HPDE6-E6E7 (cell line): ENCODE data around the gene RDH16.
"Not testable (repeated sequence)": the region's sequence is repeated elsewhere in the genome, so short reads cannot be mapped to it uniquely, and the experiment has no call there.

Experiments used
- DNase-seq: peaks from one replicate; pipeline ENCODE4 v3.0.0; 2011; ENCODE audit warnings: missing footprints; ENCODE audit errors: extremely low spot score

RDH16 gene

DNA sequence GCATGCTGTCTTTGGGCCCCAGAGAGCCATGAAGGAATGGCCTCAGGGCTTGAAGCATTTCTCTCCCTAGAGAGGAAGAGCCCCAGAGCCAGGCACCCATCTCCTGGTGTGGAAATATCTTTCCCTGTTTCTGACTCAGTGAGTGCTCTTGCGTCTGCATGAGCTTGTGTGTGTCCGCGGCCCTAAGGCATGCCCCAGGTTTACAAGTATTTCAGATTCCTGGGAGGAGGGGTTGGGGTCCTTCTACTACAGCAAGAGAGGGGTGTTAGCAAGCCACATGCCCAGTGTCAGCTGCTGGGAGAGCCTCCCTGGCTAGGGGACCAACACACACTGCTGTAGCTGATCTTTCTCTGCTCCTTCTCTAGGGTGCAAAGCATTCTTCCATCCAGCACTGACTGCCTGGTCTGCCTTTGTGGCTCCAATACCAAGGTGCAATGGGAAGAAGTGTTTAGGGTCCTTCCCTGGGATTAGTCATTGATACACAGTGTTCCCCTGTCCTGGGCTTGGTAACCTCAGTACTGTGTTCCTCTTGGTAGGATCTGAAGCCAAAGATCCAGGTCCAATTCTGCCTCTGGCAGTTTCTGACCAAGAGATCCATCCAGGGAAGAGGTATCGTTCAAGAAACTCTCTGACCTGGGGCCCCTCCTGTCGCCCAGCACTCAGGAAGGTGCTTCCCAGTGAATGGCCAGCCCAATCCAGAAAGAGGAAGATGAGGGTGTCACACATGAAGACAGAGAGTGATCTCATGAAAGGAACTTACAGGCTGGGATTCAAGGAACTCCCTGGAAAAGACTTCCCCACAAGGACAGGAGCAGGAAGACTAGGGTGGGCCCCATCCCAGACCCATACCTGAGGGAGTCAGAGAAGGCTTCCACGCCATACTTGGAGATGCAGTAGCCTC is 3.1 kb downstream of the RDH16 start:
- no peak for DNase-seq

DNA sequence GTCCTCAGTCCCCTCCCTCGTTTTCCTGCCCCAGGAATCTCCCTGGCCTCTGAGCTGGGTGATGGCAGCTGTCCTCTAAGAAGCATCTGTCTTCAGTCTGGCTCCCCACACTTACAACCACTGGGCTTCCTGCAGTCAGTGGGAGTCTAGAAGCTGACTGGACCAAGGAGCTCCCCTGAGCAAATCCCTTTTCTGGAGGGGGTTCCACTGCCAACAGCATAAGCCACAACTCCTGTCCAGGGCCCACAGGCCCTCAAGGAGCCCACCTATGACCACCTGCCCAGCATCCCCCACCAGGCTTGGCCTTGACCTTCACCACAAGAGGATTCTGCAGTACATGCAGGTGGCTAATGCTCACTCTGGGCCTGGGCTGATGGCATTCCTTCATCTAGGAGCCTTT is 4.1 kb downstream of the RDH16 start:
- no peak for DNase-seq

GRCh38 chr12:56951582-56952339 is 5.6 kb downstream of the RDH16 start:
- no peak for DNase-seq

GRCh38 chr12:56948881-56949280 is 8.5 kb downstream of the RDH16 start:
- no peak for DNase-seq

DNA sequence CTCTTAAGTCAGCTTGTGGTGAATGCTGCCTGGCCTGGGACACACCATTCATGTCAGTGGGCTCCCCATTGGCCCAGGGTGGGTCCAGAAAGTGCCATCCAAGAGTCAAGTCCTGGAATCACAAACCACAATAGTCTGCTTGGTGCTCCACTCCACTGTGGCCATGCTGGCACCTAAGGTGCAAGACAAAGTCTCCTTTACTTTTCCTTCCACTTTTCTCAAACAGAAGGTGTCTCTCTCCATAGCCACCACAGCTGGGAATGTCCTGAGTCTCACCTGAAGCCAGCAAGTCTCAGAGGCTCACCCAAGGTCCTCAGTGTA is 9.0 kb downstream of the RDH16 start:
- DNase-seq, result no peak

- DNase-seq, result no peak
These were observed 9.6 kb downstream of the RDH16 start for GRCh38 chr12:56947633-56948456.

DNA sequence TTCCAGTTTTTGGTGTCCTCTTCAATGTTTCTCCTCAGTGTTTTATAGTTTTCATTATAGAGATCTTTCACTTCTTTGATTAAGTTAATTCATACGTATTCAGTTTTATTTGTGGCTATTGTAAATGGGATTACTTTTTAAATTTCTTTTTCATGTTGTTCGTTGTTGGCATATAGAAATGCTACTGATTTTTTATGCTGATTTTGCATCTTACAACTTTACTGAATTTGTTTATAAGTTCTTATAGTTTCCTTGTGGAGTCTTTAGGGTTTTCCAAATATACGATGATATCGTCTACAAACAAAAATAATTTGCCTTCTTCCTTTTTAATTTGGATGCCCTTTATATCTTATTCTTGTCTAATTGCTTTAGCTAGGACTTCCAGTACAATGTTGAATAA is 13.5 kb downstream of the RDH16 start:
- DNase-seq, result no peak

GRCh38 chr12:56943374-56943773 is 14.0 kb downstream of the RDH16 start:
- not testable (repeated sequence) for DNase-seq

- DNase-seq, result no peak
These were observed 15.9 kb downstream of the RDH16 start for GRCh38 chr12:56941299-56942017.

GRCh38 chr12:56940942-56941298 is 16.5 kb downstream of the RDH16 start:
- DNase-seq, result not testable (repeated sequence)

GRCh38 chr12:56935752-56936151 is 21.7 kb downstream of the RDH16 start:
- DNase-seq, result no peak

- DNase-seq, result no peak
These were observed 22.3 kb downstream of the RDH16 start for GRCh38 chr12:56935157-56935556.

DNA sequence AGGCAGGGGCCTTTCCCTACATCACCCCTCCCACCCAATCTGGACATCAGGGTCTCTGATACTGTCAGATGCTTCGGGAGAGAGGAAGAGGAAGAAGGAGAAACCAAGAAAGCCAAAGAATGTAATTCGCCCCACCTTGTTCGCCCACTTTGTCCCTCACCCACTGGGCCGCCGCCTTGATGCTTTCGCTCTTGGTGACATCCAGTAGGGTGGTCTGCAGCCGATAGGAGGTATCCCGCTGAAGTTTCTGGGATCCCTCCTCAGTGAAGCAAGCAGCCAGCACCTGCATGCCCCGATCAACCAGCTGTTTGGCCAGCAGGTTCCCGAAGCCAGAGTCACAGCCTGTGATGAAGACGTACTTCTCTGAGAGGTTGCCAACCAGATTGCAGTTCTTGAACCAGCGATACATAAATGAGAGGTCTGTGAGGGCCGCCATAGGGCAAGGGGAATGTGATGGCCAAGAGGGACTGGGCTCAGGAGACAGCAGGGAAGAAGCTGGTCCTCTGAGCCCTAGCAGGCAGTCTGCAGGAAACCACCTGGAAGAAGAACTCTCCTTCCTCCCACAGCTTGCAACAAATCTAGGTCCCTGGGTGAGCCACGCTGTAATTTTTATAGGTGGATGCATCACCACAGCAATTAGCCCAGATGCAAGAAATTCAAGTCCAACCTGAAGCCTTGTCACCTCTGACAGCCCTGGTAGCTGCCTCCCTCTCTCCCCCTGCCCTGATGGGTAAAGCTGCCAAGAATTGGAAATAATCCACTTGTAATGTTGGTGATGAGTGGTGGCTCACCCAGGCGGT is 23.4 kb downstream of the RDH16 start, which contains the start of gene SDR9C7:
SDR9C7 (minus strand) TSS at position 583 of the 800 bp plus-strand sequence; CDS start at position 436, 147 bp downstream.
- DNase-seq, result no peak

DNA sequence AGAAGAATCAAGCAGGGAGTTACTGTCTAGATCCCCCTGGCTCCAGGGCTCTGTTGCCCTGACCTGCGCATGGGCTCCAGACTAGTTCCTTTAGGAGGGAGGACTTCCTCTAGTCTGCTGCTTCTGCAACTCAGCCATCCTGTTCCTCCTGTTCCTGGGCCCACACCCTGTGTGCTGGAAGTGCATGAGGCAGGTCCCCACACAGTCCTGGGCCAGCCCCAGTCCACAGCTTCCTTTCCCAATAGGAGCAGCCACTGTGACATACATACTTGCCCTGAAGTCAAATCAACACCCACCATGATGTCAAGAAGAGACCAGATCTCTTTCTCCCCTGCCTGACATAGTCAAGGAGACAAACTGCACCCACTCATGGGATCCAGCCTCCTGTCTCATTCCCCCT is 24.5 kb downstream of the RDH16 start:
- DNase-seq, result no peak

DNA sequence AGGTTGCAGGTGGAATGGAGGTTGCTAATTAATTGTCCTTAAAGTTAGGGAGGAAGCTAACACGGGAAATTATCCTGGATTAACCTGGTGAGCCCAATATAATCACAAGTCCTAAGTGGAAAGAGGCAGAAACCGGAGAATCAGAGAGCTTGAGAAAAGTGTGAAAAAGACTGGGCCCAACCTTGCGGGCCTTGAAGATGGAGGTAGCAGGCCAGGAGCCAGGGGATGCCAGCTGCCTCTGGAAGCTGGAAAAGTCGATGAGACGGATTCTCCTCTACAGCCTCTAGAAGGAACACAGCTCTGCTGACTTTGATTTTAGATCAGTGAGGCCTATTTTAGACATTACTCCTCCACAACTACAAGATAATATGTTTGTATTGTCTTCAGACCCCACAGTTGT is 25.3 kb downstream of the RDH16 start:
- no peak for DNase-seq

DNA sequence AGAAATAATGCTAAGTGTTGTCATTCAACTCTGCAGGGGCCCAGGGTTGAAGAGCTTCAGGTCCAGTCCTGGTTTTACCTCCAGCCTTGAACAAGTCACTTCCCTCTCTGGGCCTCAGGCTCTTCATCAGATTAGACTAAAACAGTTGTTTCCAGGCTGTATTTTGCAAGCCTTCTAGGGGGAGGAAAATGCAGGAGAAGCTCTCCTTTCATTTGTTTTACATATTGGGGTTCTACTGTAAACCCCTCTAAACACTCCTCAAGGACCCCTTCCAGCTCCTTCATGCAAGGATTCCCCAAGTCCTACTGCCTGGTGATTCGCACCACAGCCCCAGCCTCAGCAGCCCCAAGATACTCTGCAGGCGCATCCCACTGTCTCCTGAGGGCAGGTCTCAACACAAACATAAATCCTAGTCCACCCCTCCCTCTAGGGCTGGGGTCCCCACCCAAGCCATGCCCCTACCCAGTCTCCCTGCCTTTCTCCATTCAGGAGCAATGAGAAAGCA is 25.9 kb downstream of the RDH16 start:
- no peak for DNase-seq

DNA sequence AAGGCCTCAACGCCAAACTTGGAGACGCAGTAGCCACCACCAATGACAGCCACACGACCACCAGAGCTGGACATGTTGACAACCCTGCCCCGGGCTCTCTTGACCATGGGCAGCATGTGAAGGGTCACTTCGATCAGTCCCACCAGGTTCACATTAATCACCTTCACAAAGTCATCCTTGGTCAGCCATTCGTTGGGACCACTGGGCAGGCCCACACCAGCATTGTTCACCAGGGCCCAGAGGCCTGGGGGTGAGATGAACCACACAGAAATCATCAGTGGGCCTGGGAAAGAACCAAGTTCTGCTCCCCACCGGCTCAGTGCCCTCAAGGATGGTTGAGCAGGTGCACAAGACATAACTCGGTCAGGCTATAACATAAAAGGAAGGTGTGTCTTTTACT is 27.2 kb downstream of the RDH16 start:
- no peak for DNase-seq

DNA sequence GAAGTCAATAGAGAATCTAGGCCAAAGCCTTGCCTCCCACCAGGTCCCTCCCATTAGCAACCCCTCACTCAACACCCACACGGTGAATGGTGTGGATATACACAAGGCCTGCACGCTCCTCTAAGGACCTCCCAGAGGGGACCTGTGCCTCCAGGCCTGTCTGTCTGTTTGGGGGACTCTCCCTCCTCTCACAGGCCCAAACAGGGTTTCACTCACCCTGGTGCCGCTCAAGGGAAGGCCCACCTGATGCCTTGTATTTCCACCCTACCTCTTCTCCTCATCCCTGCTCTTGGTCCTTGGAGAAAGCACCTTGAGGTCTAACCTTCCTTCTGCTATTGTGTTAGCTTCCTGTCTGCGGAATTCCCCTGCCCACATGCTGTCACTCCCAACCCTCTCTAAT is 27.6 kb downstream of the RDH16 start:
- DNase-seq, result no peak

- no peak for DNase-seq
These were observed 29.1 kb downstream of the RDH16 start for GRCh38 chr12:56928262-56928661.

- no peak for DNase-seq
These were observed 30.1 kb downstream of the RDH16 start for GRCh38 chr12:56927281-56927680.

DNA sequence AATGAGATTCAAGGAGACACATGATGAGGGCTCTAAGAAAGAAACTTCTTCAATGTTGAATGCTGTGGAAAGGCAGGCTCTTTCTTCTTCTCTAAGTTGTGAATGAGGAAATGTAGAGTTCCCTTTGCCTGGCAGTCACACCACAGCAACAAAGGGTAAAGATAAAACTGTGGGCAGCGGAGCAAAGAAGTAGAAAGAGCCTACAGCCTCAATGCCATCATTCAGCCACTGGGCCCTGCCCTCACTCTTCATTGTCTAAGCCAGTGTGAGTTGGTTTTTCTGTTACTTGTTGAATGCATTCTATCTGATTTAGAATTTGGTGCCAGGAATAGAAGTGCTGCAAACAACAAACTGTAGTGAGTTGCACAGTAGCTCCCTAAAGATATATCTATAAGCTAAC is 35.4 kb downstream of the RDH16 start:
- no peak for DNase-seq
